HFFc6 (cell line): ENCODE measurements around the gene TNFSF9. TPM values are rescaled to one million over a fixed set of nuclear protein-coding genes. Genes with fewer than 3 reads are reported as not detected.

Source experiments
- total RNA-seq, 6 experiments: library from RNA; stranded (reverse); fragmentation: NEBNext Ultra II Directional; extraction: Animal tissue kit (Norgen Biotek cat#: 25700); gene quantifications; 2 replicates in 1 of 6; 3 replicates in 5 of 6; pipeline ENCODE4 v1.2.3, GENCODE V29; 2021

The TNFSF9 gene
- total RNA-seq, 6 experiments from 2014 or later = 0.57 to 3.7 (median 3.2) TPM

Other genes with a start within 250 kb of the TNFSF9 start
- not detected for gene ACER1, start 197.4 kb upstream of the TNFSF9 start, total RNA-seq
- gene CLPP, start 169.5 kb upstream of the TNFSF9 start, total RNA-seq = 100 to 1,000 TPM; 106 to 114 (median 107) TPM
- gene ALKBH7, start 158.2 kb upstream of the TNFSF9 start, total RNA-seq = 10 to 100 TPM; 40.8 to 60.7 (median 47.9) TPM
- 1 to 10 TPM; 1.1 to 2.0 (median 1.5) TPM for gene PSPN, start 155.1 kb upstream of the TNFSF9 start, total RNA-seq
- gene GTF2F1, start 137.9 kb upstream of the TNFSF9 start, total RNA-seq = 10 to 100 TPM; 70.4 to 75.1 (median 71.4) TPM
- gene KHSRP, start 106.2 kb upstream of the TNFSF9 start, total RNA-seq = 100 to 1,000 TPM; 259 to 312 (median 301) TPM
- gene SLC25A41, start 97.3 kb upstream of the TNFSF9 start, total RNA-seq = not detected
- gene SLC25A23, start 71.2 kb upstream of the TNFSF9 start, total RNA-seq = 10 to 100 TPM; 15.4 to 25.3 (median 16.8) TPM
- not detected for gene CRB3, start 66.8 kb upstream of the TNFSF9 start, total RNA-seq
- gene DENND1C, start 49.2 kb upstream of the TNFSF9 start, total RNA-seq = not detected
- gene TUBB4A, start 28.7 kb upstream of the TNFSF9 start, total RNA-seq = not detected
- gene CD70, start 60.1 kb downstream of the TNFSF9 start, total RNA-seq = not detected
- not detected for gene TNFSF14, start 139.1 kb downstream of the TNFSF9 start, total RNA-seq
- gene C3, start 189.6 kb downstream of the TNFSF9 start, total RNA-seq = 1 to 10 TPM in 4 of 6 experiments, under 1 TPM in 2; 0.82 to 1.5 (median 1.2) TPM
- 10 to 100 TPM; 52.2 to 60.5 (median 56.4) TPM for gene GPR108, start 206.6 kb downstream of the TNFSF9 start, total RNA-seq
- gene TRIP10, start 208.7 kb downstream of the TNFSF9 start, total RNA-seq = 10 to 100 TPM; 46.1 to 53.3 (median 48.8) TPM
- gene SH2D3A, start 236.4 kb downstream of the TNFSF9 start, total RNA-seq = not detected
- not detected for gene VAV1, start 241.7 kb downstream of the TNFSF9 start, total RNA-seq